HG02798 (cell line): ENCODE results near the gene SLC9B1.

Experiments
- ATAC-seq: cut with Tn5 transposase; IDR thresholded peaks from one replicate; pipeline ENCODE4 v1.9.1; 2021; ENCODE audit warnings: mild to moderate bottlenecking; ENCODE audit not compliant: unreplicated experiment, poor library complexity

The SLC9B1 gene

GRCh38 chr4:103019308-103020124 lies at the start of gene SLC9B1:
Gene SLC9B1, minus strand, starts transcription at chr4:103019705. Its CDS starts 27,994 bp downstream, at chr4:102991711.
- ATAC-seq, result peak; percentile 99

GRCh38 chr4:103067841-103068547 lies 48.5 kb upstream of the SLC9B1 start:
- ATAC-seq, result no peak

- no peak for ATAC-seq
Observed at GRCh38 chr4:103060453-103061148, 41.1 kb upstream of the SLC9B1 start.

- ATAC-seq, result no peak
Observed at GRCh38 chr4:103054030-103054429, 34.5 kb upstream of the SLC9B1 start.

GRCh38 chr4:103052779-103053178 lies 33.3 kb upstream of the SLC9B1 start:
- no peak for ATAC-seq

- ATAC-seq, result no peak
Observed at GRCh38 chr4:103052145-103052544, 32.6 kb upstream of the SLC9B1 start.

- ATAC-seq, result no peak
Observed at GRCh38 chr4:103050736-103051436, 31.4 kb upstream of the SLC9B1 start.

GRCh38 chr4:103046416-103047290 lies 27.1 kb upstream of the SLC9B1 start:
- peak; percentile 97 for ATAC-seq

GRCh38 chr4:103044183-103044582 lies 24.7 kb upstream of the SLC9B1 start:
- ATAC-seq, result no peak

- ATAC-seq, result no peak
Observed at GRCh38 chr4:103036169-103036568, 16.7 kb upstream of the SLC9B1 start.

- ATAC-seq, result peak; percentile 68
Observed at GRCh38 chr4:103032574-103032973, 13.1 kb upstream of the SLC9B1 start.

- ATAC-seq, result no peak
Observed at GRCh38 chr4:103030791-103031190, 11.3 kb upstream of the SLC9B1 start.

- no peak for ATAC-seq
Observed at GRCh38 chr4:103029300-103029699, 9.8 kb upstream of the SLC9B1 start.

GRCh38 chr4:103026868-103027267 lies 7.4 kb upstream of the SLC9B1 start:
- ATAC-seq, result no peak

GRCh38 chr4:103024996-103025395 lies 5.5 kb upstream of the SLC9B1 start:
- ATAC-seq, result no peak

- no peak for ATAC-seq
Observed at GRCh38 chr4:103021120-103021519, 1.6 kb upstream of the SLC9B1 start.

- no peak for ATAC-seq
Observed at GRCh38 chr4:103018391-103019307, 856 bp downstream of the SLC9B1 start.

GRCh38 chr4:103012551-103012950 lies 7.0 kb downstream of the SLC9B1 start:
- no peak for ATAC-seq
